Stimulated activated CD8-positive, alpha-beta memory T cell treated with anti-CD3 and anti-CD28 coated beads, Interleukin-12 subunit alpha, Interleukin-12 subunit beta, amount 100 ng/mL, for 24 hours (primary cell): ENCODE measurements around the gene SGMS1.
"Not testable (repeated sequence)": the region's sequence is repeated elsewhere in the genome, so short reads cannot be mapped to it uniquely, and the experiment has no call there.

Experiments
- DNase-seq: peaks from one replicate; pipeline ENCODE4 v3.0.0-alpha.2; 2020; ENCODE audit errors: extremely low read depth

The SGMS1 gene

DNA sequence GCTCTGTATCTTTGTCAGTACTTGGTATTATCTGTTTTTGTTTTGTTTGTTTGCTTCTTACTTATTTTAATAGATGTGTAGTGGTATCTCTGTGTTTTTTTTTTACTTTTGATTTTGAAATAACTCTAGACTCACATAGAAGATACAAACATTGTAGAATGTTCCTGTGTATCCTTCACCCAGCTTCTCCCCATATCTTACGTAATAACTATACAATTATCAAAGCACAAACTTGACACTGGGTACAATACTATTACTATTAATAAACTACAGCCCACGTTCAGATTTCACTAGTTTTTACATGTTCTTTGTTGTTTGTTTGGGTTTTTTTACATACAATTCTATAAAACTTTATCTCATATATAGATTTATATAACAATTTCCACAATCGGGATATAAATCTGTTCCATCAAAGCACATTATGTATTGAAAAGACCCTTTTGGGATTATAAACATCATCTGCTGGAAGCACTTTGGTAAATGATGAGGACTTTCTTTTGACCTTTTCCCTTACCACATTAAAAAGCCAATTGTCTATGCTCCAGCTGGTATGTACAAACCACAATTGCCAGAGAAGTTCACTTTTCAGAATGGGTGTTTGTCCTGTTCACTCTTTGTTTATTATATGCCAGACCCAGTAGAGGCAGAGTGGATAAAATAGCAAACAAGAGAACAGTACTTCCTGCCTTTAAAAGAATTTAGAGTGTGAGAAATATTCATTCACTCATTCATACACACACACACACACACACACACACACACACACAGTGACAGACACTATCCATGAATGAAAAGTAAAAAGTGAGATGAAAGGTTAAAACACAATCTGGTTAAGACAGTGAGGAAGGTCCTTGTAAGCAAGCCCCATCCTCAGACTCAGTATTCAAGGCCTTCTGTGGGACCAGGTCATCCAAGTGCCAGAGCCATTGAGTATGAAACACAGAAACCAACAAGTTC is 113.0 kb downstream of the SGMS1 start:
- DNase-seq = no peak

DNA sequence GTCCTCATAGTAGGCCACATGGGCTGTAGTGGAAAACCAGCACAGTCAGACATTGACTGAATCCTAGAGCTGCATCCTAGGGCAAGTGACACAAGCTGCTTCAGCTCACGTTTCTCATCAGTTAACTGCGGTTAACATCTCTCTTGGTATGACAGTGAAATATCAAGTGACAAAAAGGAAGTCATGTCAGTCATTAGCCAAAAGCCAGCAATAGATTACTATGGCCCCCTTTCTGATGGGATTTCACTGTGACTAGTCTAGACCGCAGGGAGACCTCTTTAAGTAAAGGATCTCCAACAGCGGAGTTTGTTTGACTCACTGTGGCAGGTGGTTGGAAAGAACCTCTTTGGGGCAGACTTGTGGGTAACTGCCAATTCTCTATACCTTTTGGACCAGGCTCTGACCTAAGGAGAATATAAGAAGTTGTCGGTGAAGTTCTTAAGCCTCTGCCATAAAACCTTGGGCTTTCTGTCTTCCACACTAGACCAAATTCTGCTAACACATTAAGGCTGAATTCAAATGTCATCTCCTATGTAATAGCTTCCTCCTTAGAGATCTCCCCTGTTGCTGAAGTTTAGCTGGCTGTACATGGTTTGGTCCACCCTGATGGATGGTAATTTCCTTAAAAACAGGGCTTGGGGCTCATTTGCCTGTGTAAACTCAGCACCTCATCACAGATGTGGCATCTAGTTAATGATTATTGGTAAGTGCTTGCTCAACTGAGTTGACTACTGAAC is 115.3 kb downstream of the SGMS1 start:
- DNase-seq = no peak

DNA sequence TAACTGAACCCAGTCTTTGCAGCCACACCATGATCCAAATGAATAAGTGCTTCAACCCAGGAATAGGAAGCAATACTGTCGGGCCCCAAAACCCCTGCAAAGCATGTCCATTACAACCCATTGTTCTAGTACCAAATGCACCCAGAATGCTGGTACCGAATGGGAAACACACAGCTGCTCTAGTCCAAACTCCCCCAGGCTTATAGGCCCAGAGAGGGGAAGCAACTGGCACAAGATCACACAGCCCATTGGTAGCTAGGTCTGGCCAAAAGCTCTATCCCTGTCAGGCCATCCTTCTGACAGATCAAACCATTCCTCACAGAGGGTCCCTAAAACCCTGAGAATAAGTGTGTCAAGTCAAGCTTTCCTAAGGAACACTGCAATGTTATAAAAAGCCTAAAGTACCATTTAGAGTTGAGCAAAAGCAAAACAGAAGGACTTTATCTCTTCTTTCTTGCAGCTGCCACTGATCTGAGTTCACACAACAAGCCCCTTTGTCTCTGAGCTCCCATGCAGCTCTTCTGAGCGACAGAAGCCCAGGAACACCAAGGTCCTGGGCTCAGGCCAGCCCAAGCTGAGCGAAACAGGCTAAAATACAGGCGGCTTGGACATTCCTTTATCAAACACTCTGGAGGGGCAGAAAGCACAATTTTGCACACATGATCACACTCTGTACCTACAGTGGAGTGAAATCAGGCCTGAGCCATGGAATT is 116.7 kb downstream of the SGMS1 start:
- no peak for DNase-seq

DNA sequence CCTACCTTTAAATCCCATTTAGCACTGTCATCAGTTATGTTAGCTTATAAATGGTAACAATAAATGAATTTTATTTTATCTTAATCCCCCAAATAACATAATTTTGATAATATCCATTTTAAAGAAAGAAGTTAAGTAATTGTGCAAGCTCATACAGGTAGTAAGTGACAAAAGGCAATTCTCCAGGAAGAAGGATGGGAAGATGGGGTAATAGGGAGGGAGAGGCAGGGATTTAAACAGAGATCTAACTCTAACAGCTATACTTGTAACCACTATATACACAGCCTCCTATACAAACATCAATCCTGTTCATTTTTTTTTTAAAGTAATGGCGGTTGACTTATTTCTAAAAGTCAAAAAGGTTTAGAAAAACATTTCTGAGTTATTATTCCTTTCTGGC is 119.4 kb downstream of the SGMS1 start:
- DNase-seq = no peak

DNA sequence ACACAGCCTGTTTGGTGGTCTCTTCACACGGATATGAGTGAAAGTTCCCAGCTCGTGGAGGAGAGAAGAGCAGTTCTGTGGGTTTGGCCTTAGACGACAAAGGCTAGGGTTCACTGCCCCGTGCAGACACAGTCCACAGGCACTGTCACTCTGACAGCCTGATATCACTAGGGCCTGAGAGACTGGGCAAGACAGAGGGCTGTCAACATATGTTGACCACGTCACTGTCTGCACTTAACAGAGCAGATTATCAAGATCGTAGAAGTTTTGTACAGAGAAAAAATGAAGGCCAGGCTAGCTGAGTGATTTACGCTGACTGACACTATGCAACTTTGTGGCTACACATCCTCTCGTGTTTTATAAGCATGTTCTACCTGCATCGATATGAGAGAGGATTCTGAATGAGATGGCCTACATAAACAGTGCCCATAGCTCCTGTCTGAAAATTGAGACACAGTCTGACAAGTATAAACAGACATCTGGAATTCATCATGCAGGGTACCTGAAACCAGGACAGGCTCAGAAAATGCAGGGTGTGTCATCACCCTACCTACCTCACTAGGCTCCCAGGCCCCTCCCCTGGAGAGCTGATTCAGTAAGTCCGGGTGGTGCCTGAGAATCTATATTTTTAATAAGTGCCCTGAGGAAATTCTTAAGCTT is 120.0 kb downstream of the SGMS1 start:
- DNase-seq = no peak

DNA sequence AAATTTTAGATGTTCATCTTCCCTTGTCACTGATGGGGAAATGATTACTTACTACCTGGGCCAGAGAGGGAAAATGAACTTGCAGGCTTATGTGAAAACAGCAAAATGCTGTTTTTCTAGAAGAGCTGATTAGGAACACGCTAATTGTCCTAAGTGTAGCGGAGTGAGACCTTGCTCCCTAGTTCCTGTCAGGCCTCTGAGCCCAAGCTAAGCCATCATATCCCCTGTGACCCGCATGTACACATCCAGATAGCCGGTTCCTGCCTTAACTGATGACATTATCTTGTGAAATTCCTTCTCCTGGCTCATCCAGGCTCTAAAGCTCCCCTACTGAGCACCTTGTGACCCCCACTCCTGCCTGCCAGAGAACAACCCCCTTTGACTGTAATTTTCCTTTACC is 120.6 kb downstream of the SGMS1 start:
- not testable (repeated sequence) for DNase-seq

DNA sequence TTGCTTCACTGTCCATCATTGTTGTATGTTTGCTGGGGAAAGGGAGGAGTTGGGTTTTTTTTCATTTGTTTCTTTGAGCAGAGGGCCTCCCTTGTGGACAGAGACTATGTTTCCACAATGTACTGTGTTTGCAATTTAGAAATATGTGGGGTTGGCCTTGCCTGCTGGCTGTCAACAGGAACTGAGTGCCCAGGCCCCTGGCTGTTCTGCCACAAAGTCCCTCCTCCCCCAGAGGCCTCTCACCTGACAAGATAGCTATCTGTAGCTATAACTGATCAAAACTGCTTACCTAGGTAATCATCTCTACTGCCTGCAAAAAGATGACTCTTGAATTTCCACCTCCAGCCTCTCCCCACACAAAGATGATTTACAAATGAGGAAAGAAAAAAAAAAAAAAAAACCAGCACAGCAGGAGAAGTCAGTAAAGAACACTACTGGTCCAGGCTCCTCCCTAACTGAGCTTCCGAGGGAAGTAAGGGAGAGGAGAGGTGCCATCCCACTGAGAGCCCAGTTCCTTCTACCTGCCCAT is 121.8 kb downstream of the SGMS1 start:
- DNase-seq = no peak

DNA sequence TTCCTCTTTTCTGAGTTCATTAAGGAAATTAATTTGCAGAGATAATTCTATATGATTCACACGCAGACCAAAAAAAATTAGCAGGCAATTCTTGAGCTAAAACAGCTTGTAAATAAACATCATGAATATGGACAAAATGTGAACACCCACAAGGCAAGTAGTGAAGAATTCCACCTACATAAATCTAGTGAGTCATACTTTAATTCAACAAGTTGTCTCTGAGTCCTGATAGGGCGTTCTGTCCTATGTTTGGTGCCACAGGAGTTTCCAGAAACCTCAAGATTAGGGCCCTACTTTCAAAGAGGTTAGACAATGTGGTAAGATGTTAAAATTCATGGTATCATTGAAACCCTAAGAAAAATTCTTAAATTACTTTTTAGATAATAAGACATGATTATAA is 122.3 kb downstream of the SGMS1 start:
- no peak for DNase-seq

DNA sequence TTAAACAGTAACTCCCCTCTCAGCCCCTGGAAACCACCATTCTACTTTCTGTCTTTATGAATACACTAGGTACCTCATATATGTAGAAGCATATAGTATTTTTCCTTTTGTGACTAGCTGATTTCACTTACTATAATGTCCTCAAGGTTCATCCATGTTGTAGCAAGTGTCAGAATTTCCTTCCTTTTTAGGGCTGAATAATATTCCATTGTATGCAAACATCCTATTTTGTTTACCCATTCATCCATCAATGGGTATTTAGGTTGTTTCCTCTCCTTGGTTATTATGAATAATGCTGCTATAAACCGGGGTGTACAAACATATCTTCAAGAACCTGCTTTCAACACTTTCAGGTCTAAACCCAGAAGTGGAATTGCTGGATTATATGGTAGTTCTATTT is 125.3 kb downstream of the SGMS1 start:
- no peak for DNase-seq

DNA sequence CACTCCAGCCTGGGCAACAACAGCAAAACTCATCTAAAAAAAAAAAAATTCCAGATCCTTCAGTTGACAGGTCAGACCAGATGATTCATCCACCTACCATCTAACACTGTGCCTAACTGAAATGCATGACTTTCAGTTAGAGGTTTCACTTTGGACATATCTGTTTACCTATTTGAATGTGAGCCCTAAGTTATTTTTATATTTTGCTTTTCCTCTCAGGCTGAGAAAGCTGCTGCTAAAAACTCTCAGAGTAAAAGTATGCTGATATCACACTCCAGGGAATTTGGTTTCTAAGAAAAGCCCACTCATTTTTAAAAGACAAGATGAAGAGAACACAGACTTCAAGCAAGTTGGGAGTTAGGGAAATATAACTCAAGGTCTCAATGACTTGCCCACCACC is 126.0 kb downstream of the SGMS1 start:
- no peak for DNase-seq

DNA sequence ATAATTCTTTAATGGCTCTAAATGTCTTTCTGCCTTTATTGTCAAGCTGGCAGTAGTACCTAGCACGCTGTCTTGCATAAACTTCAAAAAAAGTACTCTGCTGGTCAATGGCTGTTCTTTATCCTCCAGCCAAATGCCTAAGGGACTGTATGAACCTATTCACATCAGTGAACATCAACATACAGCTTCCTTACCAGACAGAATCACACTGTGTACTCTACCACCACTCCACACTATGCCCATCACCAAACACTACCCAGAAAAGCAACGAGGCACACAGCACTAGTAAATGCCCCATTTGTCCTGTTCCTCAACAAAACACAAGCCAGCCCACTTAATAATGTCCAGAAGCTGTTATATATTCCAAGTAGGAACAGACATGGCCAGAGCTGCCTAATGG is 127.5 kb downstream of the SGMS1 start:
- DNase-seq = no peak

DNA sequence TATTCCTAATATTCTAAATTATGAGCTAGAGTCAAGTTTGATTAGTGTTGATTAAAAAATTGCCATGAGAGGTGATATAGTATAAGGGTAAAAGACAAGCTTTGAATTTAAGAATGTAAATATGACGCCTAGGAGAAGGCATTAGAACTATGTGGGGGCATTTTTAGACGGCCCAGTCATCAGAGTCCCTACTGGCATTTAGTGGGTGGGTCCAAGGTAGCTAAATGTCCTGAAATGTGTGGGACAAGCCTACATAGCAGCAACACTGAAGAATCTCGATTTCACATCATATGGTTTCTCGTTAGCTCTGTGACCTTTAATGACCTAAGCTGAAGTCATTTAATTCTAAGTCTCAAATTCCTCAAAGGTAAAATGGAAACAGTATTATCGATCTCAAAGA is 133.5 kb downstream of the SGMS1 start:
- no peak for DNase-seq

DNA sequence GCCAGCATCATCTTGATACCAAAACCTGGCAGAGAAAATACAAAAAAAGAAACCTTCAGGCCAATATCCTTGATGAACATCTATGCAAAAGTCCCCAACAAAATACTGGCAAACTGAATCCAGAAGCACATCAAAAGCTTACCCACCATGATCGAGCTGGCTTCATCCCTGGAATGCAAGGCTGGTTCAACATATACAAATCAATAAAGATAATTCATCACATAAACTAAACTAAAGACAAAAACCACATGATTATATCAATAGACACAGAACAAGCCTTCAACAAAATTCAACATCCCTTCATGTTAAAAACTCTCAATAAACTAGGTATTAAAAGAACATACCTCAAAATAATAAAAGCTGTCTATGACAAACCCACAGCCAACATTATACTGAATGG is 139.2 kb downstream of the SGMS1 start:
- not testable (repeated sequence) for DNase-seq

DNA sequence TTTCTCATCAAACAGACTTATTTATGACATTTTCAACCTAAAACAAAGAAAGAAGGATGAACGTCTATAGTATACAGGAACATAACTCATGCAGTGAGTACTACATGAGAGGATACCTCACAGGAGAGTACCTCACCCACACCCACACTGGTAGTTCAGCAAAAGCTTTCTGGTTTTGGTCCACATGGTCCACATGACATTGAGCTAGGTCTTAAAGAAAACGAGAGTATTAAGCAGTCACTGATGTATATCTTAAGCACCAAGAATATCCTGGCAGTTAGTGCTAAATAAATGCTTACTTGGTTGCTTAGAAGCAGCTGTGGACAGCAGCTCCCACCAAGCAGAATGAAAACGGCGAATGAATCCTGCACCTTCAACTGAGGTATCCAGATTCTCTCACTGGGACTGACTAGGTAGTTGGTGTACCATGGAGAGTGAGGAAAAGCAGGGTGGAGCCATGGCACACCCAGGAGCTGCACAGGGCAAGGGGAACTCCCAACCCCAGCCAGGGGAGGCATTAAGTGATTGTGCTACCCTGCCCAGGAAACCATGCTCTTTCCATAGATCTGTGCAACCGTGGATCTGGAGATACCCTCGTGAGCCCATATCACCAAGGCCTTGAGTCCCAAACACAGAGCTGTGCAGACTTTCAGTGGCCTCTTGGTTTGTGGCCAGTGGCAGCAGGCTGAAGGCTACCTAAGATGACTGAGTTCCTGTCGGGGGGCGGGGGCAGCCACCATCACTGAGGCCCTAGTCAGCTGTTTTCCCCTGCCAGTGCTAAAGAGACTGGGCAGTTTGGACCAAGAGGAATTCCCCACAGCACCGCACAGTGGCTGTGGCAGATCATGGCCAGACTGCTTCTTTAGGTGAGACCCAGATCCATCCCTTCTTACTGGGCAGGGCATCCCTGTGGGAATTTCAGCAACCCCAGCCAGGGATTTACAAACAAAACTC is 143.4 kb downstream of the SGMS1 start:
- no peak for DNase-seq

DNA sequence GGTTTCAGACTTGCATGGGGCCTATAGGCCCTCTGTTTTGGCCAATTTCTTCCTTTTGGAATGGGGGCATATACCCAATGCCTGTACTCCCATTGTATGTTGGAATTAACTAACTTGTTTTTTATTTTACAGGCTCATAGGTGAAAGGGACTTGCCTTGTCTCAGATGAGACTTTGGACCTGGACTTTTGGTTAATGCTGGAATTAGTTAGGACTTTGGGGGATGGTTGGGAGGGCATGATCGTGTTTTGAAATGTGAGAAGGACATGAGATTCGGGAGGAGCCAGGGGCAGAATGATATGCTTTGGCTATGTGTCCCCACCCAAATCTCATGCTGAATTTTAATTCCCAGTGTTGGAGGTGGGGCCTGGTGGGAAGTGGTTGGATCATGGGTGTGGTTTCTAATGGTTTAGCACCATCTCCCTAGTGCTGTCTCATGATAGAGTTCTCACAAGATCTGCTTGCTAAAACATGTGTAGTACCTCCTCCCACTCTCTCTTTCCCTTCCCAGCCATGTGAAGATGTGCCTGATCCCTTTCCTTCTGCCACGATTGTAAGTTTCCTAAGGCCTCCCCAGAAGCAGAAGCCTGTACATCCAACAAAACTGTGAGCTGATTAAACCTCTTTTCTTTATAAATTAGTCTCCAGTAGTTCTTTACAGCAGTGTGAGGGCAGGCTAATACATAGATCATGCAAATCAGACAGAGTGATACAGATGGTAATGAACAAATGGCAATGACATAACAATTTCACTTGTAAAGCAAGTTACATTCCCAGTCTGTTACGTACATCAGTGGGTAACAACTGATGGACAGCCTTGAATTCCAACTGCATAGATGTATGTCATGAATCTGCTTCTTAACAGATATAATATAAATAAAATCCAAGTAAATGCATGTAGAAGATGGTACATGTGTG is 146.2 kb downstream of the SGMS1 start:
- no peak for DNase-seq

DNA sequence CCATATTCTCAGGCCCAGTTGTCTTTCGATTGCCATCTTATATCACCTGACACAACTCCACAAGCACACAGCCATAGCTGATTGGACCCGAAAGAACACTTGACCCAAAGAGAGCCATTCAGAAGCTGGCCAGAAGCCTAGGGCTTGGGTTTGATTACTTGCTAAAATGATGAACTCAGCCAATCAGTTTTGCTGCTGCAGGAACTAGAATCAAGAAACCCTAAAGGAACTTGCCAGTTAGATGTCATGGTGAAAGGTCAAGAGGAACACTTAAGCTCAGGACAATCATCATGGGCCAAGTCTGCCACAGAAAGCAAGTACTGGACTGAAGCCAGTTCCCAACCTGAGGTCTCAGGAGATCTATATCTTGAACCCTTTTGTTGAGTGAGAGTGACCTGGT is 150.0 kb downstream of the SGMS1 start:
- no peak for DNase-seq

DNA sequence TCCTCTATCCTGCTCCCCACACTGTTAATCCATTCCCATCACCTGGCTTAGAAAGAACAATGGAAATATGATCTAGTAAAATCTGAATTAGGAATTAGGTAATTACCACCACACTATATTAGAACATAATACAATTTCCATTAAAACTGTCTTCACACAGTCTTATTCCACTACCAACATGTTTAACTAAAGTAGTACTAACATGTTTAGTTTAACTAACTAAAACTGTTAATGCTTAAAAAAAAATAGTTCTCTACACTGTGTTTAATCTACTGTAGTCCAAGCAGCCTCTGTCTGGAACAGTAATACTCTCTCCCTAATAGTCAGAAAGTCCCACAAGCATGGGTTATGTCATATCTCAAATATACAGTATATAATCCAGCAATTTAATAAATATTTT is 150.8 kb downstream of the SGMS1 start:
- DNase-seq = no peak

DNA sequence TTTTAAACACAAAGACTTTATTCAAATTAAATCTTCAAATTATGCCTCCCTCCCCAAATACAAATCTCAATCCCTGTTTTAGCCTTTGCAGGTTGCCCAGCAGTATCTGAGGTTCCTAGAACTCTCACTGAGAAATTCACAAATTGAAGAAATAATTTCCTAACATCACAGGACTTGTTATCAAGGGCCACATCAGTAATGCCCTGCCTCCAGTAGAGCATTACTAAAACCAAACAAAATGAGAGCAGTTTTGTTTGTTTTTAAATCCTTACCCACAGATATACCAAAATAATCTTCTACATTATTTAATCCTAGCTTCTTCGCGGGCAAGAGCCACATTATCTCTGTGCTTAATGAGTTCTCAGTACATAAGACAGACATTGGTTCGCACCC is 152.2 kb downstream of the SGMS1 start:
- DNase-seq = no peak

DNA sequence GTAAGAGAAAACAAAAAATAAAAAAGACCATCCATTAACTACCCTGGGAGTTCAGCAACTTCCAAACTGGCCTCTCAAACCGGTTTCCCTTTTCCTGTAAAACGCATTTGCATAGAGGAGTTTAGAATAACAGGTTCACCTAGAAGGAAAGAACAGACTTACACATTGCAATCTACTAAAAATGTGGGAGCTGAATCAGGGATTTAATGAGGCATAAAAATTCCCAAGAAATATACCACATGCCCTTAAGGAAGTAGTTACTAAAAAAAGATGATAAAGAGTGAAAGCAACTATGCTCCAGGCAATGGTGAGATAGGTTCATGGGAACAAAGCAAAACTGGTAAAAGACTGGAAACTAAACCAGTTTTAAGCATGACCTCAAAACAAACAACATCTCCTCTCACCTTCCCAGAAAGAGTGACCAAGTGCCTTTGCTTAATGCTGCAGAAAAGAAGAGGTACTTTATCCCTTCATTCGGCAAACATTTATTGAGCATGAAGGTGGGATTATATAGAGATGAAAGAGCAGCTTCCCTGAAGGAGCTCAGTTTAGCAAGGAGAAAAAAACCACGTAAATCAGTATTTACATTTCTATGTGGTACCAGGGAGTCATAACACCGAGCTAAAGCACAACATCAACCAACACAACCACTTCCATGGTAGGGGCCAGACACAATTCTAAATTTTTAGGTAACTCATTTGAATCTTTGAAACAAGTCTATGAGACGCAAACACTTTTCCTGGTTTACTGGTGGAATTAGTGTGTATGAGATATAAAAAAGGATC is 152.8 kb downstream of the SGMS1 start:
- DNase-seq = no peak
